DMS153 treated with DMSO at 0.1 percent for 48 hours (cell line): ENCODE measurements around the gene FOXN3.

Experiments used
- DNase-seq: peaks from one replicate; lab custom pipeline; 2025; ENCODE audit not compliant: unreplicated experiment; lab: John Stamatoyannopoulos, UW

Gene FOXN3

DNA sequence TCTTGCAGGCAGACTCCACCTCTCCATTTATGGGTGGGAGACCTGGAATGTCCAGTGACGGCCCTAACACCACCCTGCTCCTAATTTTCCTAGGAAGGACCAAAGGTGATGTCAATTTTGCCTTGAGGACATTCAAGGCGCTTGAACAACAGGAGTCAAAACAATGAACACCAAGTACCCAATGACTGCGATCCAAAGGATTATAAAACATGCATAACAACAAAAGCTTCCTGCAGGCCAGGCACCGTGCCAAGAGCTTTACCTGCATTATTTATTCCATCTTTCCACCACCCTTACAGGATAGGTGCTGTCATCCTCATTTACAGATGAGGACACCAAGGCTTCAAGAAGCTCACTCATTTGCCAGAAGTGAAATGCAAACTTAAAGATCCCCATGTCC, 15.2 kb upstream of the FOXN3 start:
- peak; percentile 54 for DNase-seq

DNA sequence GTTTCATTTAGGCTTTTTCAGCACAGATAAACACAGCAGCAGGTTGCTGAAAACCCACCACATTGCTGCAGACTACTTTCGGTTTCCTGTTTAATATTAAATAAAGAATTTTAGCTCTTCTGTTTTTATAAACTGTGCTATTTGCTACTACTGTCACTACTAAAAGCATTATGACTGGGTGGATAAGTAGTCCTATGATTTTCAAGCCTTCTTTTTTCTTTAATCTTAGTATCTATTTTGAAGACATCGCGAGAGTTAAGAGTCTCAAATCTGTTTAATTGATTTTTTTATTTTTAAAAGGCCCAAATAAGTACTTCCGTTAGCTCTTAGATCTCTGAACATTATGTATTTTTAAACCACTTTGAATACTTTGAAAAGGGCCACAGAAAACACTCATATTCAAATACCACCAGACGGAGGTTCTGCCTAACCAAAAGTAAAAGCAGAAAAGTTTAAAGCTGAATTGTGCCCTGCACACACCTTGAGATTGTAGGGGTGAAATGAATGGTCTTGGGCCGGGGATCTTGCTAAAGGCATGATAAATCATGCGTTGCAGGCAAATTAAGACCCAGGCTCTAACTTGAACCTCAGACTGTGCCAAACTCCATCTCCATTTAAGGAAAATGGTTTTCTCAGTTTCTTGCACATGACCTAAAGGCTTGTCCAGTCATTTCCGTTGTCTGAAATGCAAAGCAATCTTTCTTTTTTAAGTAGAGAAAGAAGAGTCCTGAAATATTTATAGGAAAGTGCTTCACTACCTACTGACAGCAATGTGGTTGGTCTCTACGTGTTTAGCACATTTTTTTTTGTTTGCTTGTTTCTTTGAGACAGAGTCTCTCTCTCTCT, 13.6 kb upstream of the FOXN3 start:
- DNase-seq = no peak

DNA sequence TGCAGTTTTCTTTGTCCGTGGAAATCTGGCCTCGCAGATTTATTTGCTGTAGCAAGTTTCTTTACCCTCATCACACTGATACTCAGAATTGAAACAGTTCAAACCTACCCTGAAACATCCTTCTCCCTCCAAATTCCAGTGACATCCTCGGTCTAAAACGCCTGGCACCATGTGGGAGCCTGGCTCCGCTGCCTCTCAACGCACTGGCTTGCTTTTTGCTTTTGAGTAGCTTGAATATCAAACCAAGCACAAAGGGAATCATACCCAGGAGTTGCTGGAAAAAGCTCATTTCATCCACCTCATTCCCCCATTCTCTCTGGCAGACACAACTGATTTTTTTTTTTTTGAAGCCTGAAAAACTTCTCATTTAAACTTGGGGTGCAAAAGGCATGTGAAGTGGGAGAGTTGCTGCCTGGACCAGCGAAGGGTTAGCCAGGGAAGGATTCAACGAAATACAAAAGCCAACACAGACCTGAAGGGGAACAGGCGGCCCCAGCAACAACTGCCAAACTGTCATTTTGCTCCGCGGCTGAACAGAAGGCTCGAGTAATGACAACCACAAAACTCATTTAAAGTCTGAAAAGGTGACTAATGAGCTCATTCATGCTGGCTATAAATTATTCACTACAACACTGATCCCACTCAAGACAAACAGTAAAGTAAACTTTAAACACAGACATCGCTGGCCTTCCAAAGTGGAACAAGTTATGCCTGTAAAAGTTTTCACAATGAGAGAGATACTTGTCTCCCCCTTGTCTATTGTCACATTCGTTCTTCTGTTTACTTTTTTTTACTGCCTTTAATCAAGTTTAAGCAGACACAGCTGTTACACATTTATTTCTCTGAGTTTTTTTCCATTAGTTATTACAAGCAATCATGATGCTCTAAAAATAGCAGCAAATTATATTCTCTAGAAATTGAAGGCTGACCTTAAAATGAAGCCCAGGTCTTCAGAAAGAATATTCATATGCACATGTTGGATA, 12.5 kb upstream of the FOXN3 start:
- peak; percentile 49 for DNase-seq

DNA sequence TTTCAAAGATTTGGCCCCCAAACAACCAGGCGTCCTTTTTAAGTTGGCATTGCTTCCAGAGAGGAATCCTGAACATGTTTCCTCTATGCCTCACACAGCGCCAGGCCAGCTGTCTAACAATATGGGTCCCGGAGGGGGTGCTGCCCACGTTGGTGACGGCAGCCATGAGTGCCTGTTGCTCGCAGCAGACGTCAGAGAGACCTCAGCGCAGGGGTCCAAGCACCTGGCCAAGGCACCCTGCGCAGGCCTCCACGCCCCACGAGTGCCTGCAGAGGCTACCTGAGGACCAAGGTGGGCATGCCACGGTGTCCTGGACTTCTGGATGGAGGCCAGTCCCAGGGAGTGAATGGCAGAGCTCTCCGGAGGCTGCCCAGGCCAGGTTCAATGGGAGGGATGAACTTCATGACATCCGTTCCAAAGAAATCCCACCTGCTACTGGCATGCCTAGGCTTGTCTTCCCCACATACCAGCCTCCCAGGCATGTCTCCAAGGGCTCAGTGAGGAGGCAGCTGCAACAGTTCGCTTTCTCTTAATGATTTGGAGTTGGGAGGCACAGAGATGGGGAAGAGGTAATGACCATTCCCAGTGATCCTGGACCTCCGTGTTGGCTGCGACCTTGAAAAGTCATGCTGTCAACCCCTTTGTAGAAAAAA, 11.6 kb upstream of the FOXN3 start:
- peak; percentile 55 for DNase-seq

DNA sequence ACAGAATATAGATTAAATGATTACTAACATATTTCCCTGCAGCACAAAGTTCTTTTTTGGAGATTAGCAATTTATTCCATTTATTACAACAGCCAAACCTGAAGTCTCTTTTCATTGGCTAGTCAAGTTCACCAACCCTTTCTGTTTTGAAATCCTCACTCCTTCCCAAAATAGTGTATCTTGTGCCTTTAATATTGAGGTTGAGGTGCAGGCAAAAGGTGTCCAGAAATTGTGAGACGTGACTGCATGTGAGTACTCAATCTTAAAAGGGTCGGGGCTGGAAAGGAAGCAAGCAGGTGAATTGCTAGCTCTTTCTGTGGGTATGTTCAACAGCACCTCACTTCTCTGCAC, 11.1 kb upstream of the FOXN3 start:
- DNase-seq = no peak

DNA sequence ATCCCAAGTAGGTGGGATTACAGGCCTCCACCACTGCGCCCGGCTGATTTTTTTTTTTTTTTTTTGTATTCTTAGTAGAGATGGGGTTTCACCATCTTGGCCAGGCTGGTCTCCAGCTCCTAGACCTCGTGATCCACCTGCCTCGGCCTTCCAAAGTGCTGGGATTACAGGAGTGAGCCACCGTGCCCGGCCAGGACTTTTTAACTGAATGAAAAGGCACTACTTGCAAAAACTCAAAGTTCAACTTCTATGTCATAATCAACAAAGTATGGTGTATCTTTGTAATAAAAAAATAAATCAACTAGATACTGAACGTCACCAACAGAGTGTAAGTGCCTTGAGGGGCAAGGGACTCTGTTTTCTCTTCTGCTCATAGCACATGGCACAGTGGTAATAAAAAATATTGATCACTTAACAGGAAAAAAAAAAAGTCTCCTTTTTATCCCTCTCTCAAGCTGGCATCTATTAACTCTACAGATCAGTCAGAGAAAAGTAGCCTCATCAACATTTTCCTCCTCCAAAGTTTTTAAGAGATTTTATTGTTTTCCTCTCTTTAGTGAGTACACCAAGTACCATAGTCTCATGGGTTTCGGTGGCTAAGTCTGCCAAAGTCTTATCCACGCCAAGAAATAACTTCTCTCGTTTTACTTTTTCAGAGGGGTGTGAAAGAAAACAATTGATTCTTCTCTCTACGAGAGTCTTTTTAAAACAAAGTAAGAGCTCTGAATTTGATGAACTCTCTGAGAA, 10.6 kb upstream of the FOXN3 start:
- DNase-seq = no peak

DNA sequence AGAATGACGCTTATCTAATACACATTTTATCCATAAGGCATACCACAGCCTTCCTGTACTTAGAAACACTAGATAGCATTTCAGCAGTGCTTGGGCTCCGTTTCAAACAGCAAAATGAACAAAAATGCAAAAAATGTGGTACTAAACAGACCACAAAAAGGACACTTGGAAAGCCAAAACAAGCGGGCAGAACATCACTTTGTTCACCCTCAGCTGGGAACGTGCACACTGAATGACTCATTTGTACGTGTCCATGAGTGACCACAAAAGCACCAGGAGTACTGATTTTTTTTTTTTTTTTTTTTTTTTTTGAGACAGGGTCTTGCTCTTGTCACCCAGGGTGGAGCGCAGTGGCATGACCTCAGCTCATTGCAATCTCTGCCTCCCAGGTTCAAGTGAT, 8.9 kb upstream of the FOXN3 start:
- DNase-seq = no peak

DNA sequence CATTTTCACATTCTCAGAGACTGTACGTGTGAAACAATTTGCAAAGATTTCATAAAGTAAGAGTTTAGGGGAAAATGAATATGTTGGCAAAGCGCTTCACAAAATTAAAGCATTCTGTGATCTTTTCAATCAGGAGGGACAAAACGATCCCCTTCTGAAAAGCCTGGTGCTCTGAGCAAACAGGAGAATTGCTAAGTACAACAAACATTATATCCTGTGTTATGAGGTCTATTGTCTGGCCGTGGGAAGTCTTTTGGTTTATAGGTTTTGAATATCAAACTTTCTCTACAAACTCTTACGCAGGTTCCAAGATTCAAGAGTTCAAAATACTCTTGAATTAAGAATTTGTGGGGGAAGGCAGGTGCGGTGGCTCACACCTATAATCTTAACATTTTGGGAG, 7.2 kb upstream of the FOXN3 start:
- no peak for DNase-seq

DNA sequence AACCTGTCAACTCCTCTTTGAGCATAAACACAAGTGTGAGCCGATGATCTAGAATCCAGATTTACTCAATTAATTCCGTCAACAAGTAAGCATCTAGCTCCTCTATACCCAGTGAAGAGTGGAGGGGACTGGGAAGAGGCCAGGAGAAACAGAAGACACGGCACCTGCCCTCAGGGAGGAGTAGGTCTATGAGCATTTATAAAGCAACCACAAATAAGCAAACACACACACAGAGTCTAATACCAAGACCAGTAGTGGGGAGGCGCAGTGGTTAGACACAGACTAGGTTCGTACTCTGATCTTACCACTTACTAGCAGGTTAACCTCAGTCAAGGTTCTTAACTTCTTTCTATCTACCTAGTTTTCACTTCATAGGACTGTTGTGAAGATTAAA, 5.9 kb upstream of the FOXN3 start:
- DNase-seq = no peak

DNA sequence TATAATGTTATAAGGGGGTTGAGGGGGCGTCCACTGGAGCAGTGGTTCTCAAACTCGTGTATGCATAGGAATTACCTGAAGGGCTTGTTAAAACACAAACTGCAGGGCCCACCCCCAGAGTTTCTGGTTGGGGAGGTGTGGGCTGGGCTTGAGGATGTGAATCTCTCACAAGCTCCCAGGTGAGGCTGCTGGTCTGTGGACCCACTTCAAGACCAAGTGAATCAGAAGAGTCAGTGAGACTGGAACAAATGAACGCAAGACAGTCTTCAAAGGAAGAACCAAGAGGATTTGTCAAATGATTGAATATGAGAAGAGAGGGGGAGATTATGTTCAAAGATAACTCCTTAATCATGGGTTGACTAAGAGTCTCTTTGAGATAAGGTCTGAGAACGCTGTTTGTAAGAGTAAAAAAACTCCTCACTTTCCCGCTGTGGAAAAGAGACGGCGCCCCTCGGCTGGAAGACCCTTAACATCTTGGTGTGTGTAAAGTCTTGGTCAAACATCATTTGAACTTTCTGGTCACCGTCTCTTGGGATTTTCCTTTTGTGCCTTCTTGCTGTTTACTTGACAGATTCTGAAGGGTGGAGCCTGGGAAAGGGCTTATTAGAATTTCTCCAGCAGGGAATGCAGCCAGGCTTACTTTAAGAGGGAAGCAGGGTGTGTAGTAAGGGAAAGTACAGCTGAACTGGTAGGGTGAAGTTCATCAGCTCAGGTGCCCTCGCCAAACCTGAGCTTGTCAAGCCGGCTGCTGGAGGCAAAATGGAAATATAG, 5.3 kb upstream of the FOXN3 start:
- no peak for DNase-seq

DNA sequence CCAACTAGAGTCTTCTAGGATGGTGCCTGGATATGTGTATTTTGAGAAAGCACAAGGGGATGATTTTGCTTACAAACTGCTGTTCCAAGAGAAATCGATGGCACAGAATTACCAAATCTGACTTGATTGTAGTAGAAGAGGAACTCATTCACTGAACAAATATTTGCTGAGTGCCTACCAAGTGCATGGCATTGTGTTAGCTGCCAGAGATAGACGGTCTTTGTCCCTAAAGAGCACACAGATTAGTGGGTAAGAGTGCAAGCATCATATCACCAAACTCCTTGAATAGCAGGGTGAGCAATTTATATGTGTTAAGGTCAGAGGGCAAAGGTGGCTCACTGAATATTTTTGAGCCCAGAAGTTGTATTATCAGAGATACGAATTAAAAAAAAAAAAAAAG, 3.5 kb upstream of the FOXN3 start:
- DNase-seq = no peak

DNA sequence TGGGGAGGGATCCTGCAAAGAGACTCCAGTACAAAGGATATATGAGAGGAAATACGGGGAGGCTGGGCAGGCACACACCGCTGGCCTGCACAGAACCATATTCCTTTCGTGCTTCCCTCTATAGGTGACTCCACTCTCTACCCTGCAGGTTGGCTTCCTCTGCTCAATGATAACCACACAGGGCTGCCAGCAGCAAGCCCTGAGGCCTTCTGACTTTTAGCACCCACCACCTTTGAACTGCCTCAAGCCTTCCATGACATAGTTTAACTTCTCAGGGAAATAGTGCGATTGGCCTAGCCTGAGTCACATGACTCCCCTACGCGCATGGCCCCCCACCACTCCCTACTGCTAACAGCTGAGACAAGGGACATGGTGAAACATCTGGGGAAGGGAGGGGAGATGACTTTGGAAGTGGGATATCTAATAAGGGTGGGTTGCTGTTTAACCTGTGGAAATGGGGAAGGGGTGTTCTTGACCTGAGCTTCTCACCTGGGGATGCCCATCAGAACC, 3.0 kb upstream of the FOXN3 start:
- DNase-seq = no peak

DNA sequence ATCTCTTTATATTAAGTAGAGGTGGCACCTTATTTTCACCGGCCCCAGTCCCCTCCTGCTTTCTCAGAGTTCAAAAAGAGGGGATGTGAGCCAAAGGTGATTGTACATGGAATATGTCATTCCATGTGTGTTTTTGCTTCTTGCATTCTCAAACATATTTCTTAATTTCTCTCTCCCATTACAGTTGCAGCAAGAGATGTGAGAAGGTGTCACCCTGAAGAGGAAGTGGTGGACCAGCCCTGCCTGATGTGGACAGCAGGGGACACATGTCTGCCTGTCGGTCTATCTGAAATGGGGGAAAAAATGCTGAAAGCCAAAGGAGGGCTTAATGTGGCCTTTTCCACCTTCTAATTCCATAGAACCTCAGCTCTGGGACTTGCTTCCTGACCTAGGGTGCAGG, 1.9 kb upstream of the FOXN3 start:
- DNase-seq = no peak

DNA sequence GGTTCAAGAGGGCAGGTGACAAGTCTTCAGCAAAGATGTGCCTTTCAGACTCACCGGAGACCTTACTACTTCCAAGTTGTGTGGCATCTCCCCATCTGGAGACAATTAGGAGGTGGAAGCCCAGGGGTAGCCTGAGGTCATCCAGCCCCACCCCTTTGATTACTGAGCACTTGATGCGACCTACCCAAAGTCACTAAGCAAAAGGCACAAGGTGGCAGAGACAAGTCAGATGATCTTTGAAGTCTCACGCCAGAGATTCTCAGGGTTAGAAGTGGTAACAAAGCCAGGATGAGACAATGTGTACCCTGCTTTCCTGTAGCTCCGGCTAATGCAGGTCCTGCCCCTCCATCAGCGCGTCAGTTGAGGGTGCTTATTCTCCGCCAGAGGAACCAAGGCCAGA, 1.4 kb upstream of the FOXN3 start:
- DNase-seq = no peak

DNA sequence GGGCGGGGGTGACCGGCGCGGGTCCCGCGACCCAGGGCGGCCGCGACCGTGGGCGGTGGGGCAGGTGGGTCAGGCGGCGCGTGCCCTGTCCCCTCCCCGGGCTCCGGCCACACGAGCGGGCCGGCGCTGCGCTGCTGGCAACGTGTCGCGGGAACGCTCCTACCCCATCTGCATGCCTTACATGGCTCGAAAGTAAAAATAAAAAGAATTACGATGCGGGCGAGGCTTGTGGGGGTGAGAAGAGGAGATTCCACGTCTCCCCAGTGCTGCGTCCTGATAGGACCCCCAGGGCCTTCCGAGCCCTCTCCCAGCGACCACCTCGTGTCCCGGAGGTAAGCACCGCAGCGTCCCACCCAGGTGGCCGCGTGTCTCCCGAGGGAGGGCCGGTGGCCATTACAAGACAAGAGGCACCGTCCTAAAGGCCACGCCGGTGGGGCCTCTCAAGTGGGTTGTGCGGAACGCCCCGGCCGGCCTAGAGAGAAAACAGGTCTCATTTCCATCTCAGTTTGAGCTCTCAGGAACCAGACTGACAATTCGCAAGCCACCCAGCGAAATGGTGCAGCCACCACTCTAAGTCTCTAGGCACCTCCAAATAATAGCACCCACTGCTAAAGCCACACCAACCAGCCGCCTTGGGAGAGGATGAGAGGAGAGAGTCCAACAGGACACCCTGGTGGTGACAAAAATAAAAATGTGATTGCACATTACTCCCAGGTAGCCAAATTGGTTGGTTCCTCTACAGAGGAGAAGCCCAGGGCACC, 612 bp upstream of the FOXN3 start:
- peak; percentile 60 for DNase-seq

DNA sequence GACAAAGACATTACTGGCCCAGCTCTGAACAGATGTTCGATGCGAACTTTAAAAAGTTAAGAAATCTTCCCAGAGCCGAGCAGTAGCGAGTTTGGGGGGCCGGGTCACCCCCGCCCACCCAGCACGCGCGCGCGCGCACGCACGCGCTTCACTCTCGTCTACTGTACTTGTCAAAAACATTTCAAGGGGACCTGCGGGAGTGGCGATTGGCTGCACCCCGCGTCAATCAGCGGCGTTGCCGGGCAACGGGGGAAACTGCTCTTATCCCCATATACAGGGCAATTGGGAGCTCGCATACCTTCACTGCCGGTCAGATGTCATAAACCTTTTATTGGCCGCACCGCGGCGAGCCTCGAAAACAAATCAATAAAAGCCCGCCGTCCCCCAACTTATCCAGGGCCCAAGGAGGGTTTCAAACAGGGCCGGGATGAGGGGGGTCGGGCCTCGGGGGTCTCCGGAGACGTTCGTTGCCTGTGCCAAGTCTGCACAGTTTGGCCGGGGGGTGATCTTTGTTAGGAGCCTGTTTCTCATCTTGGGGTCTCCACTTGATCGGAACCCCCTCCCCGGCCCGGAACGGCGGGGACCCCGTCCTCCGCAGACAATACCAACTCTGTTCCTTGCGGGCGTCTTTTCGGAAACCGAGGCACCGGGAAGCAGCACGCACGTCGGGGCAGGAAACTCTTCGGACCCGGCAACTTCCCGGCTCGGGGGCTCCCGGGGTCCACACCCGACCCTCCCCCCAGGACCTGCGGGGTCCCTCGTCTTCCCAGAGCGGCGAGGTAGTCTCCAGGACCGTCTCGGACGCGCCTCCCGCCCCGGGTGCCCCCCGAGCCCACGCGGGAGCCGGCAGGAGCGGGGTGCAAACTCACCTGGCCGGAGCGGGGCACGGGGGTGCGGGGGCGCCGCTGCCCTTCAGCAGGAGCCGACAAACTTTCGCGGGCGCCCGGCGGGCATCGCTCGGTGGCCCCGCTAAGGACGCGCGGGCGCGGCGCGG, 734 bp downstream of the FOXN3 start:
- peak; percentile 80 for DNase-seq

DNA sequence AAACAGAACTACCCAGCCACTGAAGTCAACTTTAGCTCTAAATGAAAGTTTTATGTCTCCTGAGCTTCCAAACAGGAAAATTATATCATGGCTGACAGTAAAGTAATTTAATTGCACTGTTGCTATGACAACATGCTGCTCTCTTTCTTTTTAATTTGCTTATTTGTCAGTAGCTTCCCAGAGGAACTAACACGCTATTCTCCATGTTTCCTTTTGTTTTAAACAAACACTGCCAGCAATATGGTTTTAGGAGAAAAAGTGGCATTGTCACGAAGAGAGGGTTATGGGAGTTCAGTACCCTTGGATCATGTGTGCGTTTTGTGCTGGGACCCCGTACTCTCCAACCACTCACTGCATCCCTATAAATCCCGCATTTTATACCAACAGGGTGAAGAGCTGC, 1.9 kb downstream of the FOXN3 start:
- no peak for DNase-seq

DNA sequence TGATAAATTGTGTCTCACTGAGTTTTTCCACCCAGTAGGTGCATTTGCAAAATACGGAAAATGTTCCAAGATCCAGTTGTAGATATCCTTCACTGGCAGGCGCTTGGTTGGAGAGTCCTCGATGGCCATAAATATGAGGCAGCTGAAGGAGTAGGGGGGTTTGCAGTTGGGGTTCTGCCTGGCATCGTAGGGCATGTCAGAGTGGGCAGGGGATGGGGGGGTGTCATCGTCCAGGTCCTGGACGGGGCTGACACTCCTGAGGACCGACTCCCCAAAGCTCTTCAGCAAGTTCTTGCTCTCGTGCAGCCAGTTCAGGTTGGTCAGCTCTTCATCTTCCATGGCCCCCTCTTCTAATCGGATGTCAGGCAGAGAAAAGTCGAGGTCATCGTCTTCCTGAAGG, 5.1 kb downstream of the FOXN3 start:
- no peak for DNase-seq
